ENCODE data around the gene MT2A.

DNA sequence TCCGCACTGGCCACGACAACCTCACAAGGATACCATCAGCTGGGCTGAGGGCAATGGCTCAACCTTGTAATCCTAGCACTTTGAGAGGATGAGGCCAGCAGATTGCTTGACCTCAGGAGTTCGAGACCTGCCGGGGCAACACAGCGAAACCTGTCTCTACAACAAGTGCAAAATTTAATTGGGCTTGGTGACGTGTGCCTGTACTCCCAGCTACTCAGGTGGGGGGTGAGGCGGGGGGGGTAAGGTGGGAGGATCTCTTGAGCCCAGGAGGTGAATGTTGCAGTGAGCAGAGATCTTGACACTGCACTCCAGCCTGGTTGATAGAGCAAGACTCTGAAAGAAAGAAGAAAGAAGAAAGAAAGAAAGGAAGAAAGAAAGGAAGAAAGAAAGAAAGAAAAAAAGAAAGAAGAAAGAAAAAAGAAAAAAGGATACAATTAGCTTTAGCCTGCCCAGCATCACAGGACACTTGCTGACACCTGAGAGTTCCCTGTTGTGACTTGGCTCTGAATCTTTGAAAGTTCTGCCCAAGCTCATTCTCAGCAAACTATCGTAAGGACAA is 12.0 kb downstream of the MT2A start:
- TF ChIP-seq, protein P1, sequence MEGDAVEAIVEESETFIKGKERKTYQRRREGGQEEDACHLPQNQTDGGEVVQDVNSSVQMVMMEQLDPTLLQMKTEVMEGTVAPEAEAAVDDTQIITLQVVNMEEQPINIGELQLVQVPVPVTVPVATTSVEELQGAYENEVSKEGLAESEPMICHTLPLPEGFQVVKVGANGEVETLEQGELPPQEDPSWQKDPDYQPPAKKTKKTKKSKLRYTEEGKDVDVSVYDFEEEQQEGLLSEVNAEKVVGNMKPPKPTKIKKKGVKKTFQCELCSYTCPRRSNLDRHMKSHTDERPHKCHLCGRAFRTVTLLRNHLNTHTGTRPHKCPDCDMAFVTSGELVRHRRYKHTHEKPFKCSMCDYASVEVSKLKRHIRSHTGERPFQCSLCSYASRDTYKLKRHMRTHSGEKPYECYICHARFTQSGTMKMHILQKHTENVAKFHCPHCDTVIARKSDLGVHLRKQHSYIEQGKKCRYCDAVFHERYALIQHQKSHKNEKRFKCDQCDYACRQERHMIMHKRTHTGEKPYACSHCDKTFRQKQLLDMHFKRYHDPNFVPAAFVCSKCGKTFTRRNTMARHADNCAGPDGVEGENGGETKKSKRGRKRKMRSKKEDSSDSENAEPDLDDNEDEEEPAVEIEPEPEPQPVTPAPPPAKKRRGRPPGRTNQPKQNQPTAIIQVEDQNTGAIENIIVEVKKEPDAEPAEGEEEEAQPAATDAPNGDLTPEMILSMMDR (IDR thresholded peaks at IDR 0.05), result no peak
- TF ChIP-seq POLR2A (IDR thresholded peaks at IDR 0.05), result no peak
